BJ (cell line): ENCODE results near the gene RBM3. TPM values are rescaled to one million over a fixed set of nuclear protein-coding genes. Genes with fewer than 3 reads are reported as not detected.

ENCODE experiments used
- CTCF ChIA-PET: fragments of 350-600 bp; formaldehyde crosslinking; extraction: SDS; loops from one replicate; lab custom pipeline; 2021; ENCODE audit warnings: antibody characterized with exemption, inconsistent platforms; lab: Yijun Ruan, JAX
- POLR2A ChIA-PET: fragments of 300-600 bp; sonication (Branson Sonifier 250); formaldehyde crosslinking; extraction: SDS; loops from one replicate; lab custom pipeline; 2021; ENCODE audit warnings: antibody characterized with exemption; lab: Charles Lee
- DNase-seq: peaks from one replicate; pipeline ENCODE4 v3.0.0-alpha.2; 2011; ENCODE audit warnings: low read depth
- H3K27me3 ChIP-seq: 2 replicates; pipeline ENCODE4 v1.6.0; 2011; ENCODE audit warnings: low read length; ENCODE audit not compliant: control insufficient read depth, insufficient read depth
- H3K36me3 ChIP-seq: 2 replicates; pipeline ENCODE4 v1.5.1; 2011; ENCODE audit warnings: low read length; ENCODE audit not compliant: control insufficient read depth, insufficient read depth
- H3K4me3 ChIP-seq: 2 replicates; pipeline ENCODE4 v1.5.1; 2011; ENCODE audit warnings: low read depth, mild to moderate bottlenecking, control low read depth, low read length
- CTCF ChIP-seq: IDR thresholded peaks from 2 replicates; pipeline ENCODE4 v1.5.1; 2011; ENCODE audit warnings: low read depth, mild to moderate bottlenecking, control low read depth, inconsistent platforms, low read length, moderate library complexity; ENCODE audit not compliant: insufficient read depth
- polyA plus RNA-seq: library from polyadenylated mRNA; depleted of rRNA; stranded (reverse); fragments of >200 nt; gene quantifications from 2 replicates; pipeline ENCODE4 v1.2.3, GENCODE V29; 2011

Gene RBM3
- polyA plus RNA-seq, 1 experiment: 406 TPM

- ChIA-PET CTCF (no interaction called here), POLR2A (interaction anchor here (0.6 kb wide), 1 partner anchor 15 kb away, joined by 3 read pairs; no protein-coding TSS in a partner anchor)
- DNase-seq: no peak
- Histone ChIP-seq H3K27me3 (no peaks in the 10 kb centered on the region), H3K36me3 (no peaks in the 10 kb centered on the region), H3K4me3 (no peak overlapping the region)
- no peak for TF ChIP-seq CTCF
Observed at GRCh38 chrX:48589482-48590162, 15.3 kb downstream of the RBM3 start.

- no peak for TF ChIP-seq CTCF
- Histone ChIP-seq H3K27me3 (no peaks in the 10 kb centered on the region), H3K4me3 (no peak overlapping the region), H3K36me3 (no peaks in the 10 kb centered on the region)
- ChIA-PET CTCF (no interaction called here), POLR2A (no interaction called here)
- DNase-seq: no peak
Observed at GRCh38 chrX:48590203-48591103, 16.2 kb downstream of the RBM3 start.

- TF ChIP-seq CTCF: no peak
- Histone ChIP-seq H3K4me3 (no peak overlapping the region), H3K27me3 (no peaks in the 10 kb centered on the region), H3K36me3 (no peaks in the 10 kb centered on the region)
- DNase-seq: peak; percentile 34
- ChIA-PET CTCF (no interaction called here), POLR2A (no interaction called here)
Observed at GRCh38 chrX:48591255-48591791, 17.0 kb downstream of the RBM3 start.

- POLR2A ChIA-PET: no interaction called here
- no peak for DNase-seq
- TF ChIP-seq CTCF: no peak
Observed at GRCh38 chrX:48592971-48593370, 18.7 kb downstream of the RBM3 start.

GRCh38 chrX:48595929-48596328, 21.6 kb downstream of the RBM3 start:
- no peak for TF ChIP-seq CTCF
- H3K36me3 ChIP-seq: peaks cover 11% of the 10 kb centered on the region
- no peak overlapping the region for H3K4me3 ChIP-seq
- no peaks in the 10 kb centered on the region for H3K27me3 ChIP-seq
- ChIA-PET CTCF (no interaction called here), POLR2A (no interaction called here)
- DNase-seq: no peak

More at GRCh38 chrX:48592971-48593370, 18.7 kb downstream of the RBM3 start:
- no peak overlapping the region for H3K4me3 ChIP-seq
- H3K36me3 ChIP-seq: no peaks in the 10 kb centered on the region
- no peaks in the 10 kb centered on the region for H3K27me3 ChIP-seq
- CTCF ChIA-PET: no interaction called here
